H9 (cell line): ENCODE results near the gene ZBTB20. TPM values are rescaled to one million over a fixed set of nuclear protein-coding genes. Genes with fewer than 3 reads are reported as not detected.

ENCODE experiments used
- DNase-seq: peaks from one replicate; pipeline ENCODE4 v3.0.0-alpha.2; 2017
- H2AFZ ChIP-seq: one replicate; pipeline ENCODE4 v1.6.1; 2013; ENCODE audit warnings: mild to moderate bottlenecking, low read length, control low read depth, moderate library complexity
- H2AK5ac ChIP-seq: 2 replicates; pipeline ENCODE4 v1.6.1; 2013; ENCODE audit warnings: low read length, control low read depth, mixed read lengths; ENCODE audit not compliant: insufficient read length
- H2BK120ac ChIP-seq: one replicate; pipeline ENCODE4 v1.6.1; 2013; ENCODE audit warnings: low read depth, mild to moderate bottlenecking, low read length, control low read depth, inconsistent platforms; ENCODE audit not compliant: poor library complexity, severe bottlenecking
- H2BK12ac ChIP-seq: 2 replicates; pipeline ENCODE4 v1.6.1; 2013; ENCODE audit warnings: low read length, control low read depth, mixed read lengths, low read depth; ENCODE audit not compliant: insufficient read length
- H2BK15ac ChIP-seq: 2 replicates; pipeline ENCODE4 v1.6.1; 2013; ENCODE audit warnings: low read depth, low read length, control low read depth
- H2BK20ac ChIP-seq: one replicate; pipeline ENCODE4 v1.6.1; 2013; ENCODE audit warnings: low read depth, mild to moderate bottlenecking, low read length, control low read depth, inconsistent platforms; ENCODE audit not compliant: poor library complexity, severe bottlenecking
- H2BK5ac ChIP-seq: 2 replicates; pipeline ENCODE4 v1.6.1; 2013; ENCODE audit warnings: low read length, control low read depth, mixed read lengths; ENCODE audit not compliant: insufficient read length
- H3K14ac ChIP-seq: 2 replicates; pipeline ENCODE4 v1.6.1; 2013; ENCODE audit warnings: low read length, control low read depth; ENCODE audit not compliant: insufficient read depth
- H3K18ac ChIP-seq: 2 replicates; pipeline ENCODE4 v1.6.1; 2013; ENCODE audit warnings: low read depth, mild to moderate bottlenecking, mixed read lengths, low read length, control low read depth; ENCODE audit not compliant: insufficient read length
- H3K23ac ChIP-seq: 2 replicates; pipeline ENCODE4 v1.6.1; 2013; ENCODE audit warnings: low read length, control low read depth, mixed read lengths, low read depth; ENCODE audit not compliant: insufficient read length
- H3K23me2 ChIP-seq: 2 replicates; pipeline ENCODE4 v1.6.1; 2013; ENCODE audit warnings: low read depth, mild to moderate bottlenecking, mixed read lengths, low read length, control low read depth; ENCODE audit not compliant: insufficient read length, poor library complexity, severe bottlenecking
- H3K27ac ChIP-seq: 2 replicates; pipeline ENCODE4 v1.5.1; 2013; ENCODE audit warnings: low read length, control low read depth, mixed read lengths, low read depth; ENCODE audit not compliant: insufficient read length
- H3K27me3 ChIP-seq: 2 replicates; pipeline ENCODE4 v1.6.1; 2013; ENCODE audit warnings: low read length, control low read depth, inconsistent platforms; ENCODE audit not compliant: insufficient read depth
- H3K4ac ChIP-seq: 2 replicates; pipeline ENCODE4 v1.6.1; 2013; ENCODE audit warnings: low read depth, mild to moderate bottlenecking, control low read depth, inconsistent platforms, low read length, moderate library complexity
- H3K4me1 ChIP-seq: 2 replicates; pipeline ENCODE4 v1.6.1; 2013; ENCODE audit warnings: low read length, control low read depth, inconsistent platforms; ENCODE audit not compliant: insufficient read depth
- H3K4me2 ChIP-seq: 2 replicates; pipeline ENCODE4 v1.6.1; 2013; ENCODE audit warnings: low read length, control low read depth, mixed read lengths; ENCODE audit not compliant: insufficient read length, insufficient read depth
- H3K56ac ChIP-seq: 2 replicates; pipeline ENCODE4 v1.6.1; 2013; ENCODE audit warnings: low read depth, mild to moderate bottlenecking, mixed read lengths, low read length, control low read depth; ENCODE audit not compliant: insufficient read length
- H3K79me1 ChIP-seq: 2 replicates; pipeline ENCODE4 v1.6.1; 2013; ENCODE audit warnings: low read depth, mild to moderate bottlenecking, moderate library complexity, low read length, control low read depth, inconsistent platforms; ENCODE audit not compliant: insufficient read depth, poor library complexity, severe bottlenecking
- H3K79me2 ChIP-seq: 2 replicates; pipeline ENCODE4 v1.6.1; 2013; ENCODE audit warnings: low read length, control low read depth, inconsistent platforms; ENCODE audit not compliant: insufficient read depth
- H3K9ac ChIP-seq: 2 replicates; pipeline ENCODE4 v1.6.1; 2013; ENCODE audit warnings: low read length, control low read depth, mixed read lengths; ENCODE audit not compliant: insufficient read length; ENCODE audit errors: extremely low read depth
- H3K9me3 ChIP-seq: one replicate; pipeline ENCODE4 v1.6.1; 2013; ENCODE audit warnings: low read depth, low read length, inconsistent platforms; ENCODE audit not compliant: control insufficient read depth
- H3T11ph ChIP-seq: one replicate; pipeline ENCODE4 v1.6.1; 2013; ENCODE audit warnings: mild to moderate bottlenecking, low read length, control low read depth, inconsistent platforms
- H4K20me1 ChIP-seq: one replicate; pipeline ENCODE4 v1.6.1; 2013; ENCODE audit not compliant: control insufficient read depth, insufficient read length, insufficient read depth
- H4K5ac ChIP-seq: 2 replicates; pipeline ENCODE4 v1.6.1; 2013; ENCODE audit warnings: low read depth, mild to moderate bottlenecking, mixed read lengths, low read length, control low read depth; ENCODE audit not compliant: insufficient read length
- H4K8ac ChIP-seq: replicated peaks from 2 replicates; pipeline ENCODE4 v1.6.1; 2013; ENCODE audit warnings: low read length, control low read depth, mixed read lengths, low read depth; ENCODE audit not compliant: insufficient read length
- H4K91ac ChIP-seq: 2 replicates; pipeline ENCODE4 v1.6.1; 2013; ENCODE audit warnings: low read depth, mild to moderate bottlenecking, moderate library complexity, mixed read lengths, low read length, control low read depth; ENCODE audit not compliant: insufficient read length
- H3K27ac Mint-ChIP-seq, 3 experiments: 2 replicates in 2 of 3; 3 replicates in 1 of 3; pipeline ENCODE4 v1.8.0; 2020 to 2021; ENCODE audit warnings: mixed read lengths in 3 of 3, mild to moderate bottlenecking in 1 of 3, moderate library complexity in 1 of 3
- H3K27me3 Mint-ChIP-seq: 2 replicates; pipeline ENCODE4 v1.8.0; 2021; ENCODE audit warnings: low read depth, mild to moderate bottlenecking, moderate library complexity, mixed read lengths
- H3K36me3 Mint-ChIP-seq, 3 experiments: 2 replicates in 2 of 3; 3 replicates in 1 of 3; pipeline ENCODE4 v1.8.0; 2020 to 2021; ENCODE audit warnings: low read depth in 3 of 3, mixed read lengths in 3 of 3; ENCODE audit not compliant: insufficient read depth in 1 of 3
- H3K4me1 Mint-ChIP-seq, 2 experiments: 2 replicates each; pipeline ENCODE4 v1.8.0; 2020; ENCODE audit warnings: mixed read lengths in 2 of 2
- H3K4me3 Mint-ChIP-seq, 2 experiments: 2 replicates in 1 of 2; 3 replicates in 1 of 2; pipeline ENCODE4 v1.8.0; 2020 to 2021; ENCODE audit warnings: mild to moderate bottlenecking in 2 of 2, mixed read lengths in 2 of 2, moderate library complexity in 1 of 2
- H3K9me3 Mint-ChIP-seq, 2 experiments: 2 replicates in 1 of 2; 3 replicates in 1 of 2; pipeline ENCODE4 v1.8.0; 2020; ENCODE audit warnings: mild to moderate bottlenecking in 2 of 2, mixed read lengths in 2 of 2, moderate library complexity in 1 of 2
- CTCF ChIP-seq: fragments of 200-600 bp; sonication (generic); conservative IDR thresholded peaks from 3 replicates; pipeline ENCODE4 v1.8.0; 2021; ENCODE audit warnings: antibody characterized with exemption, mild to moderate bottlenecking
- WGBS: extraction: QIAGEN DNeasy Blood & Tissue Kit; methylation state at CpG from one replicate; pipeline ENCODE4 v1.1.7; 2013; ENCODE audit warnings: missing lambda C conversion rate, low lambda C conversion rate, mixed read lengths; ENCODE audit not compliant: insufficient read length; ENCODE audit errors: extremely low coverage; 5-methylcytosine and 5-hydroxymethylcytosine counted together
- total RNA-seq: library from RNA; stranded (reverse); gene quantifications from 2 replicates; pipeline ENCODE4 v1.2.1, GENCODE V29; 2021

The ZBTB20 gene
- total RNA-seq, 1 experiment from 2014 or later, result 0.70 TPM

- Mint-ChIP-seq H3K27me3 (no peaks in the 10 kb centered on the region), H3K4me3 (no peak overlapping the region; a peak in 1 of 5 replicates), H3K27ac (no peak overlapping the region), H3K36me3 (no peaks in the 10 kb centered on the region), H3K9me3 (no peaks in the 10 kb centered on the region), H3K4me1 (peaks cover 14 to 27% of the 10 kb centered on the region in 2 experiments)
- H3K79me1 ChIP-seq, result no peaks in the 10 kb centered on the region
- H2AK5ac ChIP-seq, result no peak overlapping the region
- WGBS, result no CpG with 5 or more reads among the region's 2 CpGs
- no peak overlapping the region for H2BK15ac ChIP-seq
- no peaks in the 10 kb centered on the region for H3K27me3 ChIP-seq
- no peak overlapping the region for H3K23ac ChIP-seq
- H2BK20ac ChIP-seq, result no peak overlapping the region
- H3K4ac ChIP-seq, result no peak overlapping the region
- no peaks in the 10 kb centered on the region for H3K79me2 ChIP-seq
- DNase-seq, result no peak
- H3K27ac ChIP-seq, result no peak overlapping the region
- no peak overlapping the region for H3K14ac ChIP-seq
- no peak overlapping the region for H3T11ph ChIP-seq
- H3K4me1 ChIP-seq, result 0 out of 2 replicates have a peak, but pooled peaks cover 3% of the 10 kb centered on the region
- H3K4me2 ChIP-seq, result no peak overlapping the region
- no peak overlapping the region for H2BK5ac ChIP-seq
- no peak overlapping the region for H3K18ac ChIP-seq
- H4K8ac ChIP-seq, result no peak overlapping the region
- no peak overlapping the region for H3K56ac ChIP-seq
- TF ChIP-seq CTCF, result no peak
- no peak overlapping the region for H4K5ac ChIP-seq
- no peak overlapping the region for H2AFZ ChIP-seq
- no peaks in the 10 kb centered on the region for H4K20me1 ChIP-seq
- H3K23me2 ChIP-seq, result peaks cover 11% of the 10 kb centered on the region
- no peak overlapping the region for H3K9ac ChIP-seq
- no peak overlapping the region for H2BK12ac ChIP-seq
- H3K9me3 ChIP-seq, result no peaks in the 10 kb centered on the region
- no peak overlapping the region for H4K91ac ChIP-seq
- H2BK120ac ChIP-seq, result no peak overlapping the region
Observed at GRCh38 chr3:114452937-114453336, 694.2 kb downstream of the ZBTB20 start.
